Stimulated activated CD8-positive, alpha-beta memory T cell treated with anti-CD3 and anti-CD28 coated beads, Interleukin-12 subunit alpha, Interleukin-12 subunit beta, amount 100 ng/mL, for 24 hours (primary cell): ENCODE data around the gene EDAR.

Experiments
- DNase-seq: peaks from one replicate; pipeline ENCODE4 v3.0.0-alpha.2; 2020; ENCODE audit errors: extremely low read depth

The EDAR gene

DNA sequence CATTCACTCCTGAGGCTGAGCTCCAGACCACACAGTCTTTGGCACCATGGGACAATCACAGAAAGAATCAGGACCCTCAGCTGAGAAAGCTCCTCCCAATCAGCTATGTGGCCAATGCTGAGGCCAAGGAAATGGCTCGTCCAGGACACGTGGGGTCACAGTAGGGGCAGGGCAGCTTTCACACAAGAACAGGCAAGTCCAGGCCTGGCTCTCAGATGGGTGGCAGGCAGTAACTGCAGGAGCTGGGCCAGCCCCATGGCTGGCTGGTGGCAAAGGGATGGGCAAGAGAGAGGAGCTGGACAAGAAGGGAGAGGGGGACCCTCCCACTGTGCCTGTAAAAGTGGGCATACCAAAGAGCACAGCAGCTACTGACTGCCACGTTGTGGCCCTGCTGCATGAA lies 12.2 kb upstream of the EDAR start:
- no peak for DNase-seq

DNA sequence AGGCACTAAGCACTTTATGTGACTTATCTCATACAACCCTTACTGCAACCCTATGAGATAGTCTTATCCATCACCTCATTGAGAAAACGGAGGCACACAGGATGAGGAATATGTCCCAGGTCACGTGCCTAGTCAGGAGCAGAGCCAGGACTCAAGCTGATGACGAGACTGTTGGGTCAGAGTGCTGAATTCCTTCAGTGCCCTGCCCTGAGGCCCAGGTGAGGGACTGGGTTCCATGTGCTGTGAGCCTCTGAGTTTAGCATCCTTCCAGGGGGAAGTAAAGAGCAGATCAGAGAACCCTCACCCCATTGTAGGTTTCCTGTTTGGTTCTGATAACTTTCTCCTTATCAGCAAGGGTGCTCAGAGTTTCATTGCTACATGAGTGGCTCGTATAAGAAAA lies 11.7 kb upstream of the EDAR start:
- DNase-seq = no peak

GRCh38 chr2:108998911-108999310 lies 9.9 kb upstream of the EDAR start:
- DNase-seq = no peak

GRCh38 chr2:108994178-108994577 lies 5.2 kb upstream of the EDAR start:
- no peak for DNase-seq

- no peak for DNase-seq
Measured at GRCh38 chr2:108993095-108993937, 4.3 kb upstream of the EDAR start.

- DNase-seq = no peak
Measured at GRCh38 chr2:108988076-108988795, 784 bp downstream of the EDAR start.

- no peak for DNase-seq
Measured at GRCh38 chr2:108986916-108987510, 2.0 kb downstream of the EDAR start.

DNA sequence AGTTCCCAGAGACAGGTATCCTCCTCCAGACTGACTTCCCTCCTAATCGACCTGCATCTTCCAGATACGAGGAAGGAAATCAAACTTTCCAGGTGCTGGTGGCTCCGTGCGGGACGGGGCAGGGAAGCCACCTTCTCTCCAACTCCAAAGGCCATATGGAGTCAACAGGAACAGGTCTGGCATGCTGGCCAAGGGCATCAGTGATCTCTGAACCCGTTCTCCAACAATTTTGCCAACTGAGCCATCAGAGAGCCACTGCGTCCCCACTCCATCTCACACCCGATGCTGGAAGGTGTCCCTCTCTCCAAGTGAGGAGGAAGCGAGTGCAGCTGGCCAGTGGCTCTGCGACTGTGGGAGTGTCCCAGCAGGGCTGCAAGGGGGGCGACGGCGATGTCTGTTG lies 5.4 kb downstream of the EDAR start:
- no peak for DNase-seq

DNA sequence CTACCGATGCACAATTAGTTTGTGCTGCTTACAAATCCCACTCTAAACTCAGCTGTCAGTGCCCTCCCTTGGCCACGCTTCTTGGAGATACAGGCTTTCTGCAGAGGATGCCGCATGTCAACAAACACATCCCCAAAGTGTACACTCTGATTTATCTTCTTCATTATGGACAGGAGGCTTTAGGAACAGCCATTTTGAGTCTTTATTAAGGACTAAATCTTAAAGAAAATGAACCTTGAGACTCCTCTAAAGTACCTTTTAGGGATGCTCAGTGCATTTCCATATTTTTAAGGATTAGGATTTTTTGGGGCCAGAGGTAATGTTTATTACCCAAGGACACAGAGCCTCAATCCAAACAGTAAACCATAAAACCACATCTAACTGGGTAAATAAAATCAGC lies 6.0 kb downstream of the EDAR start:
- DNase-seq = no peak

DNA sequence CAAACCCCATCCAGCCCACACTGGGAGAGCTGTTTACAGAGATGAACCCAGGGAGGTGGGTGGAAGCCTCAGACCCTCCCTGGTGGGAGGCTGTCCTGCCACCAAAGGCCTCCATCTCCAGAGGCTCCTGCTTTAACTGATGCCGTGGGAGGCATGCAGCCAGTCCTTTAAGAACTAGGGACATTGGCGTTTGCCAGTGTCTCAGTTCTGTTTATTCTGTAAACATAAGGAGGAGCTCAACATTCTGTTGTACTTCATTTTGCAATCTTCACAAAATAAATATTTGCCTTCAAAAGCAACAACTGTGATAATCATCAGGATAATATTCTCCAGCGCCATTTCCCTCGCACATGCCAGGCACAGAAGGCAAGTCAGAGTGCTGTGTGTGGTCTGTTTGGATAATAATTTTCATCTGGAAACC lies 6.8 kb downstream of the EDAR start:
- DNase-seq = no peak

- no peak for DNase-seq
Measured at GRCh38 chr2:108981846-108982245, 7.2 kb downstream of the EDAR start.

GRCh38 chr2:108980076-108980475 lies 8.9 kb downstream of the EDAR start:
- no peak for DNase-seq

- DNase-seq = no peak
Measured at GRCh38 chr2:108979461-108979860, 9.6 kb downstream of the EDAR start.

DNA sequence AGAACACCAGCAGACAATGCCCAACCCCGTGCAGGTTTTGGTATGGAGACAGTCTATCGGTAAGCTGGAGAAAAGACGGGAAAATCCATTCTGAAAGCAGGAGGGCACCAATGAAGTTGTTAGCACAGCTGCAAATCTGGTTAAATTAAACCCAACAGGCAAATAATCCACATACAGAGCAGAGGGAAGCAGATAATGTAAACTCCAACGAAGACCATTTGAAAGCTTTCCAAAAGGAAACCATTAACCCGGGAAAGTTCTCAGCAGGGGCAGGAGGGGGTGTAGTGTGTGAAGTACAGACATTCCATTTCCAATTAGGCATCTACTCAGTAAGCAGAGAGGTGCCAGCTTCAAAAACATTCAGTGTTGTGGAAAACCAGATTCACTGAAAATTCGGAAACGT lies 10.3 kb downstream of the EDAR start:
- DNase-seq = no peak

- DNase-seq = no peak
Measured at GRCh38 chr2:108975613-108976435, 13.2 kb downstream of the EDAR start.

DNA sequence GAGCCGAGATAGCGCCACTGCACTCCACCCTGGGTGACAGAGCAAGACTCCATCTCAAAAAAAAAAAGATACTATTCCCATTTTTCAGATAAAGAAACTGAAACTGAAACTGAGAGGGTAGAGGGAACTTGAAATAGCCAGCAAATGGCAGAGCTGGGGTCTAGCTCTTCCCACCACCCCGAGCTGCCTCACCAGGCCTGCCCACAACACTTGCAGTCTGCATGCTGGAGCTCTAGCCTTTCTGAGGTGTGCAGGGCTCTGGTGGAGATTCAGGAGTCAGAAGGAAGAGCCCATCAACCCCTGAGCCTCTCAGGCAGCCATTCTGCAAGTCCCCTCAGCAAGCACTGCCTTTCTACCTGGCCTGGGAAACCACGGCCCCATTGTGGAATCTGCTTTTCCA lies 14.3 kb downstream of the EDAR start:
- no peak for DNase-seq

DNA sequence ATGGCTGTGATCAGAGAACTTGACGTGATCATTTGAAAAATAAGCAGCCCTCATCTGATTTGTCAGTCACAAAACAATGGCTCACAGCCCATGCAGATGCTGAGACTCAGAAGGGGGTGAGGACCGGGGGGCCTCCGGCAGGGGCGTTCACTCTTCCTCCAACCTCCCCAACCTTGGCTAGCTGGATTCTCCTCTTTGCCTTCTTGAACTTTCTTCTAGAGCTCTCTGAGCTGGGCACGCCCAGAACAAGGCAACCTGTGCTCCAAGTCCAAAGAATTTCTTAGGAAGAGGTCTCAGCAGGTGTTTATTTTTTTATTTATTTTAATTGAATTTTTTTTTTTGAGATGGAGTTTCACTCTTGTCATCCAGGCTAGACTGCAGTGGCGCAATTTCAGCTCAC lies 16.4 kb downstream of the EDAR start:
- DNase-seq = no peak

- no peak for DNase-seq
Measured at GRCh38 chr2:108971661-108972566, 17.1 kb downstream of the EDAR start.

- DNase-seq = no peak
Measured at GRCh38 chr2:108970369-108970768, 18.7 kb downstream of the EDAR start.

DNA sequence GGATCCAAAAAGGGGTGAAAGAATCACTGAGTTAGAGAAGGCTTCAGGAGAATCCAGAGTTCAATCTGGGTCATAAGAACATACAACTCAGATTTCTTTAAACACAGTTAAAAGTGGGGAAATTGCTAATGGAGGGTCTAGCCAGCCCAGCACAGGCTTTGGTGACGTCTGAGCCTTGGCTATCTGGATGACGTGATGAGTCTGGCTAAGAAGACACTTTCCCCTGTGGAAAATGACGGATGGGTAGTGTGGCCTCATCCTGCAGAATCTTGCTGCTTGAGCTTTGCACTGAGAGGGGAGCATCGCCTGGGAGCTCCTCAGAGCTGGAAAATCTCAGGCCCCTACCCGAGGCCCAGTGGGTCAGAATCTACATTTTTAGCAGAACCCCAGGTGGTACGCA lies 19.2 kb downstream of the EDAR start:
- no peak for DNase-seq

- DNase-seq = no peak
Measured at GRCh38 chr2:108968619-108969018, 20.4 kb downstream of the EDAR start.
